HepG2 (cell line): ENCODE measurements around the gene ANK3. TPM values are rescaled to one million over a fixed set of nuclear protein-coding genes. Genes with fewer than 3 reads are reported as not detected.

Source experiments
- ATAC-seq: fragments of 200-7000 bp; cut with Tn5 transposase; 3 replicates; pipeline ENCODE4 v1.9.1; 2020; ENCODE audit warnings: mild to moderate bottlenecking, moderate library complexity
- BruUV-seq: library from RNA; stranded (reverse); fragments of 400-500 nt; replicated peaks from 2 replicates; lab custom pipeline; 2021; lab: Mats Ljungman, UMichigan
- CTCF ChIA-PET: fragments of 300-600 bp; formaldehyde crosslinking; extraction: SDS; loops from one replicate; lab custom pipeline; 2021; ENCODE audit warnings: low total read pairs, inconsistent platforms, low intra/inter-chr PET ratio; lab: Yijun Ruan, JAX
- POLR2A ChIA-PET: fragments of 350-600 bp; sonication (Branson Sonifier 250); formaldehyde crosslinking; loops from one replicate; lab custom pipeline; 2020; ENCODE audit warnings: antibody characterized with exemption, inconsistent platforms; lab: Yijun Ruan, JAX
- DNase-seq: peaks from one replicate; pipeline ENCODE4 v3.0.0-alpha.2; 2015; ENCODE audit warnings: low spot score
- FAIRE-seq: peaks from 3 replicates; lab custom pipeline; 2011; peaks lifted over from hg19 to GRCh38; lab: Jason Lieb, UNC
- H2AFZ ChIP-seq: one replicate; pipeline ENCODE4 v1.6.1; 2011; ENCODE audit warnings: low read length, inconsistent platforms
- H3K27ac ChIP-seq: fragments of 300-600 bp; 3 replicates; pipeline ENCODE4 v1.8.0; 2011; ENCODE audit warnings: mixed run types, mild to moderate bottlenecking, mixed read lengths, low read length, inconsistent platforms; ENCODE audit not compliant: insufficient read depth; ENCODE audit errors: extremely low read length
- H3K27me3 ChIP-seq, 2 experiments: fragments of 200-600 bp in 1 of 2; 2 replicates in 1 of 2; 3 replicates in 1 of 2; pipeline versions ENCODE4 v1.6.0 to v1.8.0; 2011; ENCODE audit warnings: low read length in 2 of 2, mild to moderate bottlenecking in 2 of 2, moderate library complexity in 2 of 2, inconsistent platforms in 1 of 2; ENCODE audit not compliant: insufficient read depth in 2 of 2, control insufficient read depth in 1 of 2
- H3K36me3 ChIP-seq, 2 experiments: fragments of 200-600 bp in 1 of 2; replicated peaks in 1 of 2; 2 replicates in 1 of 2; 3 replicates in 1 of 2; pipeline versions ENCODE4 v1.5.1 to v1.8.0; 2011; ENCODE audit warnings: low read length in 2 of 2, inconsistent platforms in 1 of 2; ENCODE audit not compliant: insufficient read depth in 2 of 2, control insufficient read depth in 1 of 2
- H3K4me1 ChIP-seq: 2 replicates; pipeline ENCODE4 v1.5.1; 2012; ENCODE audit warnings: low read length, inconsistent platforms; ENCODE audit not compliant: insufficient read depth
- H3K4me2 ChIP-seq: 2 replicates; pipeline ENCODE4 v1.6.0; 2011; ENCODE audit warnings: low read depth, low read length, inconsistent platforms
- H3K4me3 ChIP-seq, 3 experiments: fragments of 200-600 bp in 1 of 3; sonication (generic), shearing (Covaris generic) in 1 of 3; replicated peaks in 1 of 3; 2 replicates each; pipeline ENCODE4 v1.5.1; 2011 to 2016; ENCODE audit warnings: low read length in 3 of 3, inconsistent platforms in 2 of 3, low read depth in 2 of 3, mild to moderate bottlenecking in 2 of 3, control low read depth in 1 of 3, mixed read lengths in 1 of 3; ENCODE audit not compliant: insufficient read depth in 1 of 3
- H3K79me2 ChIP-seq: one replicate; pipeline ENCODE4 v1.6.1; 2011; ENCODE audit warnings: low read length, inconsistent platforms; ENCODE audit not compliant: insufficient read depth
- H3K9ac ChIP-seq: 2 replicates; pipeline ENCODE4 v1.6.0; 2011; ENCODE audit warnings: mild to moderate bottlenecking, low read depth, low read length, inconsistent platforms; ENCODE audit not compliant: insufficient read depth
- H3K9me3 ChIP-seq: 2 replicates; pipeline ENCODE4 v1.5.1; 2012; ENCODE audit warnings: mild to moderate bottlenecking, low read length
- H4K20me1 ChIP-seq: 2 replicates; pipeline ENCODE4 v1.6.0; 2011; ENCODE audit warnings: inconsistent platforms, mild to moderate bottlenecking, low read length, moderate library complexity; ENCODE audit not compliant: insufficient read depth
- ATRX ChIP-seq: sonication (generic); formaldehyde crosslinking; IDR thresholded peaks from 2 replicates; pipeline ENCODE4 v1.4.0; 2020; ENCODE audit warnings: missing genetic modification reagents, borderline replicate concordance
- CBX1 ChIP-seq: IDR thresholded peaks from one replicate; pipeline ENCODE4 v1.6.1; 2016; ENCODE audit warnings: antibody characterized with exemption, low read depth
- FOXK1 ChIP-seq: sonication (generic); formaldehyde crosslinking; IDR thresholded peaks from 2 replicates; pipeline ENCODE4 v1.4.0; 2020; ENCODE audit warnings: low read depth, missing genetic modification reagents, borderline replicate concordance
- MZF1 ChIP-seq: sonication (generic); formaldehyde crosslinking; IDR thresholded peaks from 2 replicates; pipeline ENCODE4 v1.8.1; 2023; ENCODE audit warnings: mild to moderate bottlenecking, missing genetic modification reagents, borderline replicate concordance
- RBFOX2 ChIP-seq: fragments of 200-400 bp; formaldehyde crosslinking; IDR thresholded peaks from 2 replicates; pipeline ENCODE4 v1.6.1; 2017; ENCODE audit warnings: low read depth, mild to moderate bottlenecking, low read length
- SRSF1 ChIP-seq: fragments of 200-400 bp; formaldehyde crosslinking; optimal IDR thresholded peaks from 2 replicates; pipeline ENCODE3; 2017; ENCODE audit warnings: mild to moderate bottlenecking, low read depth, low read length, moderate library complexity
- ZNF496 ChIP-seq: sonication (generic); formaldehyde crosslinking; IDR thresholded peaks from 2 replicates; pipeline ENCODE4 v1.8.1; 2023; ENCODE audit warnings: mild to moderate bottlenecking, moderate library complexity, missing genetic modification reagents; ENCODE audit not compliant: insufficient replicate concordance
- WGBS: methylation state at CpG from one replicate; pipeline ENCODE4 v1.1.6; 2017; ENCODE audit warnings: low lambda C conversion rate; 5-methylcytosine and 5-hydroxymethylcytosine counted together
- in situ Hi-C: cut with HindIII; loops from 2 replicates; pipeline ENCODE4 v1.10.0; 2017; ENCODE audit warnings: low pct_unique_long_range_greater_than_20kb; ENCODE audit not compliant: extremely low pct_ligation_motif_present
- intact Hi-C: fragments of 100-400 bp; cut with micrococcal nuclease; formaldehyde crosslinking; loops from one replicate; pipeline ENCODE4 v1.10.0; 2022; ENCODE audit not compliant: unreplicated experiment
- polyA plus RNA-seq, 8 experiments: library from polyadenylated mRNA; depleted of rRNA in 3 of 8; stranded (reverse) in 7 of 8; unstranded in 1 of 8; fragments of >200 nt; fragmentation: Illumina TruSeq in 4 of 8; extraction: Trizol in 4 of 8; gene quantifications; 2 replicates each; pipeline versions ENCODE4 v1.2.1 to v1.2.3, GENCODE V29; 2011 to 2016; ENCODE audit warnings: low read depth in 4 of 8, missing spikeins in 1 of 8, mixed read lengths in 1 of 8; ENCODE audit not compliant: insufficient read depth in 1 of 8
- total RNA-seq, 5 experiments: library from RNA; depleted of rRNA; stranded (reverse); fragments of >200 nt; fragmentation: Illumina TruSeq; extraction: Trizol; gene quantifications; 2 replicates each; pipeline ENCODE4 v1.2.3, GENCODE V29; 2016; ENCODE audit warnings: low read depth in 1 of 5
- TF ChIP-seq, protein P1 (sequence below): sonication (generic); formaldehyde crosslinking; IDR thresholded peaks from 2 replicates; pipeline ENCODE4 v1.4.0; 2020; ENCODE audit warnings: missing genetic modification reagents
- TF ChIP-seq, protein P2 (sequence below): sonication (generic); formaldehyde crosslinking; IDR thresholded peaks from 2 replicates; pipeline ENCODE4 v1.4.0; 2020; ENCODE audit warnings: missing genetic modification reagents

ANK3 gene
- total and polyA plus RNA-seq, 2 of the 13 experiments (the other 11 are each of a cell fraction or from before 2014, with no cell fraction given), result not detected

DNA sequence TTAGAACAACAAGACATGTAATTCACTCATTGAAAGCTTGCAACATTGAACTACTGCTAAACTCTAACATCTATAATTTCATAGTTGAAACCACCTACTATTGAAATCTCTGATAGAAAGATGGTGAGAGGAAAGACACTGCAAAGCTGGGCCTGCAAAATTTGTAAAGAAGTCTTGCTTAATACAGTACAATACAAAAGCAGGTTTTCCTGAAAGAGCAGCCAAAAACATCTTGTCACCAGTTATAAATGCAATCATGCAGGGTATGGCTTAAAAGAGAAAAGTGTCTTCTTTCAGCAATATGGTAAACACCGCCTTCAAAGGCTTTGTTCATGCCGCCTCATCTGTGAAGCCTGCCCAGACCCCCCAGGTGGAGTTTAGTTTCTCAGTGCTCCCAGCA, 109.2 kb downstream of the ANK3 start:
- intact Hi-C loops (no loop called here), in situ Hi-C loops (no loop called here)
- H3K4me1 ChIP-seq, result peaks cover 12% of the 10 kb centered on the region
- H3K36me3 ChIP-seq, result no peaks in the 10 kb centered on the region
- H4K20me1 ChIP-seq, result peaks cover 2% of the 10 kb centered on the region; the same call in 1 of the 2 replicates
- WGBS, result 74% methylated on average over 2 of the region's 2 CpGs
- CTCF ChIA-PET, result no interaction called here
- TF ChIP-seq, protein P1, sequence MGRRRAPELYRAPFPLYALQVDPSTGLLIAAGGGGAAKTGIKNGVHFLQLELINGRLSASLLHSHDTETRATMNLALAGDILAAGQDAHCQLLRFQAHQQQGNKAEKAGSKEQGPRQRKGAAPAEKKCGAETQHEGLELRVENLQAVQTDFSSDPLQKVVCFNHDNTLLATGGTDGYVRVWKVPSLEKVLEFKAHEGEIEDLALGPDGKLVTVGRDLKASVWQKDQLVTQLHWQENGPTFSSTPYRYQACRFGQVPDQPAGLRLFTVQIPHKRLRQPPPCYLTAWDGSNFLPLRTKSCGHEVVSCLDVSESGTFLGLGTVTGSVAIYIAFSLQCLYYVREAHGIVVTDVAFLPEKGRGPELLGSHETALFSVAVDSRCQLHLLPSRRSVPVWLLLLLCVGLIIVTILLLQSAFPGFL, result no peak
- TF ChIP-seq ATRX (CRISPR knock-in tag) (no peak), RBFOX2 (no peak), FOXK1 (CRISPR knock-in tag) (no peak), SRSF1 (no peak), CBX1 (no peak), MZF1 (CRISPR knock-in tag) (no peak), ZNF496 (CRISPR knock-in tag) (no peak)
- TF ChIP-seq, protein P2, sequence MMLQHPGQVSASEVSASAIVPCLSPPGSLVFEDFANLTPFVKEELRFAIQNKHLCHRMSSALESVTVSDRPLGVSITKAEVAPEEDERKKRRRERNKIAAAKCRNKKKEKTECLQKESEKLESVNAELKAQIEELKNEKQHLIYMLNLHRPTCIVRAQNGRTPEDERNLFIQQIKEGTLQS (CRISPR knock-in tag), result no peak
- H3K9ac ChIP-seq, result no peak overlapping the region
- FAIRE-seq (no peak), ATAC-seq (no peak), DNase-seq (no peak)
- POLR2A ChIA-PET, result no interaction called here
- no peaks in the 10 kb centered on the region for H3K9me3 ChIP-seq
- H3K4me2 ChIP-seq, result no peak overlapping the region
- no peak overlapping the region for H2AFZ ChIP-seq
- peaks cover 0 to 6% of the 10 kb centered on the region in 2 experiments; a peak in 1 of 5 replicates for H3K27me3 ChIP-seq
- H3K79me2 ChIP-seq, result no peaks in the 10 kb centered on the region
- H3K27ac ChIP-seq, result no peak overlapping the region
- H3K4me3 ChIP-seq, result no peak overlapping the region
- no TSS peak for BruUV-seq
